Osteoblast (primary cell): ENCODE data around the gene PRPF8. TPM values are rescaled to one million over a fixed set of nuclear protein-coding genes. Genes with fewer than 3 reads are reported as not detected.

Experiments used
- DNase-seq: peaks from one replicate; pipeline ENCODE4 v3.0.0; 2011; ENCODE audit warnings: low spot score, mixed read lengths; ENCODE audit not compliant: insufficient read length; ENCODE audit errors: missing footprints
- H2AFZ ChIP-seq: 2 replicates; pipeline ENCODE4 v1.6.0; 2011; ENCODE audit warnings: mild to moderate bottlenecking, low read length
- H3K27ac ChIP-seq: 2 replicates; pipeline ENCODE4 v1.5.1; 2011; ENCODE audit warnings: mild to moderate bottlenecking, low read depth, low read length, moderate library complexity
- H3K27me3 ChIP-seq: 2 replicates; pipeline ENCODE4 v1.6.0; 2012; ENCODE audit warnings: mild to moderate bottlenecking, control low read depth, inconsistent platforms, low read length, moderate library complexity; ENCODE audit not compliant: insufficient read depth
- H3K36me3 ChIP-seq: 2 replicates; pipeline ENCODE4 v1.5.1; 2011; ENCODE audit warnings: mild to moderate bottlenecking, low read length, control low read depth, moderate library complexity; ENCODE audit not compliant: insufficient read depth
- H3K4me1 ChIP-seq: 2 replicates; pipeline ENCODE4 v1.5.1; 2011; ENCODE audit warnings: mild to moderate bottlenecking, low read length, control low read depth, moderate library complexity; ENCODE audit not compliant: insufficient read depth
- H3K4me2 ChIP-seq: 2 replicates; pipeline ENCODE4 v1.6.0; 2011; ENCODE audit warnings: mild to moderate bottlenecking, low read length; ENCODE audit not compliant: insufficient read depth
- H3K4me3 ChIP-seq: fragments of 200-600 bp; sonication (generic); 3 replicates; pipeline ENCODE4 v1.5.1; 2012; ENCODE audit warnings: mild to moderate bottlenecking, low read length, inconsistent platforms; ENCODE audit not compliant: insufficient read depth
- H3K79me2 ChIP-seq: 2 replicates; pipeline ENCODE4 v1.6.0; 2012; ENCODE audit warnings: mild to moderate bottlenecking, low read length, control low read depth, inconsistent platforms; ENCODE audit not compliant: insufficient read depth
- H3K9me3 ChIP-seq: 2 replicates; pipeline ENCODE4 v1.5.1; 2011; ENCODE audit warnings: low read depth, low read length, control low read depth
- H4K20me1 ChIP-seq: 2 replicates; pipeline ENCODE4 v1.6.0; 2012; ENCODE audit warnings: mild to moderate bottlenecking, low read length, control low read depth; ENCODE audit not compliant: insufficient read depth
- CTCF ChIP-seq: IDR thresholded peaks from 2 replicates; pipeline ENCODE4 v1.5.1; 2011; ENCODE audit warnings: mild to moderate bottlenecking, low read depth, low read length, moderate library complexity; ENCODE audit errors: extremely low read depth
- total RNA-seq: library from RNA; depleted of rRNA; stranded (reverse); fragments of >200 nt; gene quantifications from 2 replicates; pipeline ENCODE4 v1.2.3, GENCODE V29; 2012

PRPF8 gene
- total RNA-seq, 1 donor = 107 TPM

GRCh38 chr17:1634841-1635650, 49.6 kb downstream of the PRPF8 start:
- Histone ChIP-seq H3K79me2 (no peaks in the 10 kb centered on the region), H4K20me1 (no peaks in the 10 kb centered on the region), H3K4me1 (peaks cover 1% of the 10 kb centered on the region), H3K36me3 (no peaks in the 10 kb centered on the region), H3K4me3 (no peak overlapping the region), H3K27me3 (no peaks in the 10 kb centered on the region), H3K9me3 (no peaks in the 10 kb centered on the region), H2AFZ (no peak overlapping the region), H3K4me2 (no peak overlapping the region), H3K27ac (no peak overlapping the region)
- no peak for TF ChIP-seq CTCF
- peak; percentile 61 for DNase-seq

- Histone ChIP-seq H3K4me1 (peaks cover 19% of the 10 kb centered on the region), H3K4me3 (no peak overlapping the region), H3K36me3 (no peaks in the 10 kb centered on the region), H3K27ac (no peak overlapping the region), H2AFZ (no peak overlapping the region), H3K27me3 (no peaks in the 10 kb centered on the region), H3K4me2 (no peak overlapping the region), H3K79me2 (peaks cover 3% of the 10 kb centered on the region), H4K20me1 (peaks cover 13% of the 10 kb centered on the region), H3K9me3 (no peaks in the 10 kb centered on the region)
- peak; percentile 45 for DNase-seq
- no peak for TF ChIP-seq CTCF
Measured at GRCh38 chr17:1630662-1631061, 54.0 kb downstream of the PRPF8 start.

GRCh38 chr17:1629504-1630310, 55.0 kb downstream of the PRPF8 start:
- Histone ChIP-seq H4K20me1 (peaks cover 22% of the 10 kb centered on the region), H3K9me3 (no peaks in the 10 kb centered on the region), H2AFZ (peak overlapping the region; percentile 74), H3K4me2 (peak overlapping the region; percentile 98), H3K27me3 (no peaks in the 10 kb centered on the region), H3K36me3 (peaks cover 5% of the 10 kb centered on the region), H3K79me2 (peaks cover 3% of the 10 kb centered on the region), H3K27ac (no peak overlapping the region), H3K4me1 (peaks cover 19% of the 10 kb centered on the region), H3K4me3 (peak overlapping the region; percentile 96)
- DNase-seq = peak; percentile 83
- TF ChIP-seq CTCF = peak; percentile 60
